IPS-15b (cell line): ENCODE data around the gene TSPAN12.

ENCODE experiments used
- H3K27me3 ChIP-seq: one replicate; pipeline ENCODE4 v1.6.1; 2013; ENCODE audit warnings: low read length; ENCODE audit not compliant: control insufficient read depth, insufficient read depth
- H3K36me3 ChIP-seq: one replicate; pipeline ENCODE4 v1.6.1; 2013; ENCODE audit warnings: low read length; ENCODE audit not compliant: control insufficient read depth, insufficient read depth
- H3K4me1 ChIP-seq: one replicate; pipeline ENCODE4 v1.6.1; 2013; ENCODE audit warnings: mild to moderate bottlenecking, low read length; ENCODE audit not compliant: control insufficient read depth, insufficient read depth
- H3K4me3 ChIP-seq: one replicate; pipeline ENCODE4 v1.5.1; 2013; ENCODE audit warnings: low read depth, low read length
- H3K9ac ChIP-seq: one replicate; pipeline ENCODE4 v1.6.1; 2013; ENCODE audit warnings: low read depth, mild to moderate bottlenecking, low read length
- H3K9me3 ChIP-seq: one replicate; pipeline ENCODE4 v1.6.1; 2013; ENCODE audit warnings: mild to moderate bottlenecking, low read length; ENCODE audit not compliant: control insufficient read depth, insufficient read depth

TSPAN12 gene

DNA sequence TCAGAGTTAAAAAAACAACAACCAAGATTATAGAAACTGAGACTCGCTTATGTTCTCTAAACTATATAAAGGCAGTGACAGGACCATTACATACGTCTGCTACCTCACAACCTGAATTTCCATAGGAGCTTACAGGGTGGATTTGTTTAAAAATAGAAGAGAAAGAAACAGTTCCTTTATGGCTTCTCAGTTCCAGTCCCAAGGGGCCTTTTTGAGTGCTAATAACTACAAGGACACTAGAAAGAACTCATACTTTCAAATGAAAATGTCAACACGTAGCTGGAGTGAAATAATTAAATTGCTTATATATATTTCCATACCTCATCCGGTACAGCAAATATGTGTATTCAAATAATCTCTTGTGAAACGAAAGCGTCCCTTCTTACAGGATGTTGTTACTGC is 19.7 kb downstream of the TSPAN12 start:
- Histone ChIP-seq H3K4me1 (peaks cover 29% of the 10 kb centered on the region), H3K4me3 (no peak overlapping the region), H3K27me3 (no peaks in the 10 kb centered on the region)

GRCh38 chr7:120837599-120837998 is 20.3 kb downstream of the TSPAN12 start:
- H3K4me3 ChIP-seq = no peak overlapping the region
- no peak overlapping the region for H3K9ac ChIP-seq

More for the DNA sequence above, 19.7 kb downstream of the TSPAN12 start:
- Histone ChIP-seq H3K36me3 (no peaks in the 10 kb centered on the region), H3K9ac (no peak overlapping the region), H3K9me3 (no peaks in the 10 kb centered on the region)

DNA sequence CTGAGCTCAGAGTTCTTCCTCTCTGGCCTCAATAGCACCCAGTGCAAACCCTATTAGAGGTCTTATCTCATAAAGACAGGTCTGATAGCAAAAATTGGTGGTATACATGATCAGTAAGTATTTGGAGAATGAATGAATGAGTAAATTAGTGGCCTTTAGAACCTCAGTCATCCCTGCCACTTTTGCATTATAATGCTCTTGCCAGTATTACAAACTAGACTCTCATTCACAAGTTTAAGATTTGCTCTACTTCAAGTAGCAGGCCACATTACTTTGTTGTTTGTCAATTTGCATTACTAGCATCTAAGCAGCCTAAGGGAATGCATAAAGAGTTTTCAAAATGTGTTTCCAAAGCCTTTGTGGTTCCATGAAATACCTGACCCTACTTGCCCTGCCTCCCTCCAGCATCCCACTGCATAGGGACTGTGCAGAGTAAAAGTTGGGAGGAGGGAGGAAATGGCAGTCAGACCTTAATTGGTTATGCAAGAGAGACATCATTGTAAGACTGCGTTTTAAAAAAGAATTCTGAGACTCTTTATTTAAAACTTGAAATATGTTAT is 21.3 kb downstream of the TSPAN12 start:
- Histone ChIP-seq H3K36me3 (no peaks in the 10 kb centered on the region), H3K9me3 (no peaks in the 10 kb centered on the region), H3K9ac (no peak overlapping the region), H3K4me3 (no peak overlapping the region), H3K4me1 (peaks cover 33% of the 10 kb centered on the region), H3K27me3 (no peaks in the 10 kb centered on the region)

More at GRCh38 chr7:120837599-120837998, 20.3 kb downstream of the TSPAN12 start:
- H3K36me3 ChIP-seq = no peaks in the 10 kb centered on the region
- no peaks in the 10 kb centered on the region for H3K27me3 ChIP-seq
- no peaks in the 10 kb centered on the region for H3K9me3 ChIP-seq
- peaks cover 34% of the 10 kb centered on the region for H3K4me1 ChIP-seq

GRCh38 chr7:120834726-120835125 is 23.2 kb downstream of the TSPAN12 start:
- Histone ChIP-seq H3K4me1 (peaks cover 34% of the 10 kb centered on the region), H3K9me3 (no peaks in the 10 kb centered on the region), H3K36me3 (no peaks in the 10 kb centered on the region), H3K27me3 (no peaks in the 10 kb centered on the region), H3K4me3 (no peak overlapping the region), H3K9ac (no peak overlapping the region)

DNA sequence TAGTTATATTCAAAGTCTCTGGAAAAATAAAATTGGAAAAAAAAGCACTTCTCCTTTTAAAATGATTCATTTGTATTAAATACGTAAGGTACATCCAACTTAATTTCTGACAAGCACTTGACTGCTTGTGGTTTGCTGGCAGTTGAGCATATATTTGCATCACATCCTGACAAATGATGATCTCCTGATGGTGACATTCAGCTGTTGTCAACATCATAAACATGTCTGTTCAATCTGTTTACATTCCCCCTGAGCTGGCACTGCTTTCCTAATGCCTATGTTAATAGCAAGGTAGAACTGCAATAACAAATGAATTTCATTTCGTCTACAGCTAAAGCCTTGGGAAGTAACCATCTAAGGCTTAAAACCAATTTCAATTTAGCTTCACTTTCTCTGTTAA is 24.4 kb downstream of the TSPAN12 start:
- Histone ChIP-seq H3K9me3 (no peaks in the 10 kb centered on the region), H3K4me1 (peaks cover 34% of the 10 kb centered on the region), H3K4me3 (no peak overlapping the region), H3K27me3 (no peaks in the 10 kb centered on the region), H3K9ac (no peak overlapping the region), H3K36me3 (no peaks in the 10 kb centered on the region)

GRCh38 chr7:120832803-120833202 is 25.1 kb downstream of the TSPAN12 start:
- Histone ChIP-seq H3K27me3 (no peaks in the 10 kb centered on the region), H3K4me3 (no peak overlapping the region), H3K9me3 (no peaks in the 10 kb centered on the region), H3K4me1 (peaks cover 30% of the 10 kb centered on the region), H3K9ac (no peak overlapping the region), H3K36me3 (no peaks in the 10 kb centered on the region)

GRCh38 chr7:120831260-120831659 is 26.7 kb downstream of the TSPAN12 start:
- peaks cover 27% of the 10 kb centered on the region for H3K4me1 ChIP-seq
- no peaks in the 10 kb centered on the region for H3K36me3 ChIP-seq
- H3K27me3 ChIP-seq = no peaks in the 10 kb centered on the region
- no peak overlapping the region for H3K9ac ChIP-seq
- no peaks in the 10 kb centered on the region for H3K9me3 ChIP-seq
- no peak overlapping the region for H3K4me3 ChIP-seq

DNA sequence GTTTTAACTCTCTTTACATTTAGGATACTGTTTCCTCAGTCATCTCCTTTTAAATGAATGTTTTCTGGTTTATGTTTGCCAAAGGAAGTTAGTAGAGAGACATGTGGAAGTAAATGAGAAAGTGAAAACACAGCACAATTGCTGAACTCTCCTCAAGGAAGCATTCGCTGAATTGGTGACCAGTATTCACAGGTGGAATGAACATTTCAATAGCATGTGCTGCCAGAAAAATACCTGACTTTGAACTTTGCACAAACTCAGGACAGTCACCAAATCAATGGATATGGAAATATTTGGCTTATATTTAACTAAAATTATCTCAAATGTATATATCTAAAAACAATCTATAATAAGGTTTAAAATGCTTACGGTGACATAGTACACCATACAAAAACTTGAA is 28.5 kb downstream of the TSPAN12 start:
- no peaks in the 10 kb centered on the region for H3K36me3 ChIP-seq
- H3K4me3 ChIP-seq = no peak overlapping the region
- no peak overlapping the region for H3K9ac ChIP-seq
- H3K27me3 ChIP-seq = no peaks in the 10 kb centered on the region
- no peaks in the 10 kb centered on the region for H3K9me3 ChIP-seq
- peaks cover 22% of the 10 kb centered on the region for H3K4me1 ChIP-seq

GRCh38 chr7:120828528-120828927 is 29.4 kb downstream of the TSPAN12 start:
- Histone ChIP-seq H3K27me3 (no peaks in the 10 kb centered on the region), H3K9me3 (no peaks in the 10 kb centered on the region), H3K4me1 (peaks cover 22% of the 10 kb centered on the region), H3K36me3 (no peaks in the 10 kb centered on the region), H3K9ac (no peak overlapping the region), H3K4me3 (no peak overlapping the region)

DNA sequence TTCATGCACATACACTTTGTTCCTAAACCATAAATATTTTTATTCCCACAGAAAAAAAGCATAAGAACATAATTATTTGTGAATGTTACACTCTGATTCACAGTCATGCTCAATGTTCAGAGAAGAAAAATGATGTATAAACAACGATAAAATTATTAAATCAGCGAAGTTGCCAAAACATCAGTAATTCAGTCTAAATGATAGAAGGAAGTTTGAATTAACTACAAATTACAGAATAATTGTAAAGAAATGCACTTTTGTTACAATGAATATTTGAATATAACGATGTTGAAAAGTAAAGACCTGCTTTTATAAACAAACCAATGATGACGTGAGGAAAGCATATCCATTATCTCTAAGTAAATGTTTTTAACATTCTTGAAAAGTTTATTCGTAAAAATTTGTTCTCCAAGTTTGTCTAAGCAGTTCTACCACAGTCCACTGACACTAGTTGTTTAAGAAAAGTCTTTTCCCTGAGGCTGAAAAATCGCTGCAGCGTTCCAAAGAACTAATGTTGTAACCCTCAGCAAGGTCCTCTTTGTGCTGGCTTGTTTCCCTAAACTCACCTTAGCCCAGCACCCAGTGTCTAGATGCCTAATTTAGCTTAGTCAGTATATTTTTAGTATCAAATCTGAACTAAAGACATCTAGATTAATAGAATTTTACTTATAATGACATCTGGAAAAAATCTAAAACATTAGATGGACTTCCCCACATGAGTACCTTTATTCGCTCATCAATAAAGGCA is 30.4 kb downstream of the TSPAN12 start:
- Histone ChIP-seq H3K27me3 (no peaks in the 10 kb centered on the region), H3K4me1 (peaks cover 16% of the 10 kb centered on the region), H3K9me3 (no peaks in the 10 kb centered on the region), H3K36me3 (no peaks in the 10 kb centered on the region), H3K9ac (no peak overlapping the region), H3K4me3 (no peak overlapping the region)

- H3K9me3 ChIP-seq = no peaks in the 10 kb centered on the region
- no peaks in the 10 kb centered on the region for H3K27me3 ChIP-seq
- H3K9ac ChIP-seq = no peak overlapping the region
- no peaks in the 10 kb centered on the region for H3K36me3 ChIP-seq
- no peak overlapping the region for H3K4me3 ChIP-seq
- peaks cover 10% of the 10 kb centered on the region for H3K4me1 ChIP-seq
Measured at GRCh38 chr7:120825576-120825975, 32.4 kb downstream of the TSPAN12 start.

- Histone ChIP-seq H3K9ac (no peak overlapping the region), H3K4me1 (peaks cover 10% of the 10 kb centered on the region), H3K4me3 (no peak overlapping the region), H3K9me3 (no peaks in the 10 kb centered on the region), H3K36me3 (no peaks in the 10 kb centered on the region), H3K27me3 (no peaks in the 10 kb centered on the region)
Measured at GRCh38 chr7:120825152-120825551, 32.8 kb downstream of the TSPAN12 start.
